ENCODE results near the gene CACNB1.

CACNB1 gene

DNA sequence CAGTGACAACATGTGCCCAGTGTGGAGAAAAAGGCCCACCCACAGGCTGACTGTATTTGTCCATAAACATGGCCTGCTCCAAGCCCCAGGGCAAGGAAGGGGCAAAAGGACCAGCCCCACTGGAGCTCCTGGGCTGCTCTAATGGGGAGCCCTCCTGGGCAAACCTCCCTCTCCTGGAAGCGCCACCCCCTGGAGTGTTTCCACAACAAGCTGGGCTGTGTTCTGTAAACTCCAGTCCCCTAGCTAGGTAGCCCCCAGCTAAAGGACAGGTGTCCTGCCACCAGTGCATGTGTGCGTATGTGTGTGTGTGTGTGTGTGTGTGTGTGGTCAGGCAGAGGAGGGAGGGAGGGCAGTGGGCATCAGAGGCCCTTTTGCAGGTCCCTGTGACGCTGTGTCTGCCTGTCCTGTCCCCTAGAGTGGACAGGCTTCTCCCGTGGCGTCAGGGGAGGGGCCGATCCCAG is 39.5 kb upstream of the CACNB1 start:
- Histone ChIP-seq H3K36me3 (ENCODE audit: control insufficient read depth, insufficient read depth, low read length) (no peaks in the 10 kb centered on the region), H3K27ac (ENCODE audit: insufficient read depth, low read depth, low read length, poor library complexity, severe bottlenecking) (no peak overlapping the region), H3K9me3 (ENCODE audit: control insufficient read depth, low read length) (no peaks in the 10 kb centered on the region), H3K4me3 (ENCODE audit: insufficient read depth, low read depth, low read length) (no peak overlapping the region), H3K27me3 (ENCODE audit: control insufficient read depth, insufficient read depth, low read length, poor library complexity, severe bottlenecking) (no peaks in the 10 kb centered on the region), H3K4me1 (ENCODE audit: control insufficient read depth, insufficient read depth, low read length) (peaks cover under 1% of the 10 kb centered on the region)
- 84 to 90% methylated on average over 6 of the region's 6 CpGs for WGBS, 2 experiments

DNA sequence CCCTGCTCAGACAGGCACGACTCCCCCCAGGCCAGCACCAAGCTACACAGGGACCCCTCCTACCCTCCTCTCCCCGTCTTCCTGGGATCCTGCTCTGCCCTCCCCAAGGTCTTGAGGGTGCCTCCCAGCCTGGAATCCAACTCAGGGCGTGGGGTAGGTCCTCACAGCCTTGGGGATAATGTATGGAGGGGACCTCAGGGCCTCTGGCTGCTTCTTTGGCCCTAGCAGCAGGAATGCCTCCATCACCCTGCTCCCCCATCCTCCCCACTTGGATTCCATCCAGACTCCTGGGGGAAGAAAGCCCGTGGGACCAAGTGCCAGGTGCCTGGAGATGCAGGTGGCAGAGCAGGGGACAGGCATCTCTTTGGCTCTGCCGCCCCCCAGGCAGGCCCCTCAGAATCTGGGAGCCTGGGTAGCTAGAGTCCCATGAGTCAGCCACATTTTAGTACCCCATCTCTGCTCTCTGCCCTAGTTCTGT is 39.0 kb upstream of the CACNB1 start:
- WGBS, 2 experiments, result 83 to 86% methylated on average over 5 of the region's 5 CpGs

DNA sequence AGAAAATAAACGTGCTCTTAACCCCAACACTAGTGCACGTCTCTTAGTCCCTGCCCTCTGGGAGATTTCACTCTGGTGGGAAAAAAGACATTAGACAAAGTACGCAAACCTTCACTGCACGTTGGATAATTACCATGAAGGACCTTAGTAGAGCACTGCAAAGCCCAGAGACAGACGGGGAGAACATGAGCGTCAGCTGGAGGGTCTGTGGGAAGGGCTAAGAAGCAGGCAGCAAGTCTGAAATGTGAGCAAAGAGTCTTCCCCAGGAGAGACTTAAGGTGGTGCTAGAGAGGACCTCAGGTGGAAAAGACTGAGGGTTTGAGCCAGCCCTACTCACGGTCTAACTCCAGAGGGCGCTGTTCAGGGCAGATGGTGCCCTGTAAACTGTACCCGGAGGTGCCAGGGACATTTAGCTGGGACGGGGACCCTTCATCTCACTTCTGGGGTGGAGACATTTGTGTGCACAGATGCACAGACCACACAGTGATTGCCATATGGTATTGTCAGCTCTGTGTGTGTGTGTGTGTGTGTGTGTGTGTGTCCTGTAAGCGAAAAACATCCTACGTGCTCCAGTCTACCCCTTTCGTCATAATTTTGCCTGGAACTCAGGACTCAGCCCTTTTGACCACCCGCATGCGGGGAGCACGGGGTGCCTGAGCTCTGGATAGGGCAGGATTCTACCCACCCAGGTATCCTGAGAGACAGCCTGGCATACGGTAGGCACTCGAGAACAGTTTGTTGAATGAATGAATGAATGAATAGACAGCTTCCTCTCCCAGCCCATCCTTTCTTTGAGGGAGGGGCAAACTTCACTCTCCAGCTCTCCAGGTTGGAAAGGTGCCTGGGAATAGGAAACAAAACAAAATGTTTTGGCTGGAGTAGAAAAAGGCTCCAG is 38.3 kb upstream of the CACNB1 start:
- no peak overlapping the region for H3K27ac ChIP-seq (ENCODE audit: insufficient read depth, low read depth, low read length, poor library complexity, severe bottlenecking)
- H3K9me3 ChIP-seq (ENCODE audit: control insufficient read depth, low read length), result no peaks in the 10 kb centered on the region
- WGBS, 2 experiments, result 53 to 54% methylated on average over 18 of the region's 18 CpGs
- no peaks in the 10 kb centered on the region for H3K36me3 ChIP-seq (ENCODE audit: control insufficient read depth, insufficient read depth, low read length)
- H3K27me3 ChIP-seq (ENCODE audit: control insufficient read depth, insufficient read depth, low read length, poor library complexity, severe bottlenecking), result no peaks in the 10 kb centered on the region
- H3K4me1 ChIP-seq (ENCODE audit: control insufficient read depth, insufficient read depth, low read length), result peaks cover 12% of the 10 kb centered on the region
- H3K4me3 ChIP-seq (ENCODE audit: insufficient read depth, low read depth, low read length), result no peak overlapping the region

More for the DNA sequence above, 39.0 kb upstream of the CACNB1 start:
- Histone ChIP-seq H3K27me3 (ENCODE audit: control insufficient read depth, insufficient read depth, low read length, poor library complexity, severe bottlenecking) (no peaks in the 10 kb centered on the region), H3K4me1 (ENCODE audit: control insufficient read depth, insufficient read depth, low read length) (peaks cover 6% of the 10 kb centered on the region), H3K27ac (ENCODE audit: insufficient read depth, low read depth, low read length, poor library complexity, severe bottlenecking) (no peak overlapping the region), H3K9me3 (ENCODE audit: control insufficient read depth, low read length) (no peaks in the 10 kb centered on the region), H3K36me3 (ENCODE audit: control insufficient read depth, insufficient read depth, low read length) (no peaks in the 10 kb centered on the region), H3K4me3 (ENCODE audit: insufficient read depth, low read depth, low read length) (no peak overlapping the region)

DNA sequence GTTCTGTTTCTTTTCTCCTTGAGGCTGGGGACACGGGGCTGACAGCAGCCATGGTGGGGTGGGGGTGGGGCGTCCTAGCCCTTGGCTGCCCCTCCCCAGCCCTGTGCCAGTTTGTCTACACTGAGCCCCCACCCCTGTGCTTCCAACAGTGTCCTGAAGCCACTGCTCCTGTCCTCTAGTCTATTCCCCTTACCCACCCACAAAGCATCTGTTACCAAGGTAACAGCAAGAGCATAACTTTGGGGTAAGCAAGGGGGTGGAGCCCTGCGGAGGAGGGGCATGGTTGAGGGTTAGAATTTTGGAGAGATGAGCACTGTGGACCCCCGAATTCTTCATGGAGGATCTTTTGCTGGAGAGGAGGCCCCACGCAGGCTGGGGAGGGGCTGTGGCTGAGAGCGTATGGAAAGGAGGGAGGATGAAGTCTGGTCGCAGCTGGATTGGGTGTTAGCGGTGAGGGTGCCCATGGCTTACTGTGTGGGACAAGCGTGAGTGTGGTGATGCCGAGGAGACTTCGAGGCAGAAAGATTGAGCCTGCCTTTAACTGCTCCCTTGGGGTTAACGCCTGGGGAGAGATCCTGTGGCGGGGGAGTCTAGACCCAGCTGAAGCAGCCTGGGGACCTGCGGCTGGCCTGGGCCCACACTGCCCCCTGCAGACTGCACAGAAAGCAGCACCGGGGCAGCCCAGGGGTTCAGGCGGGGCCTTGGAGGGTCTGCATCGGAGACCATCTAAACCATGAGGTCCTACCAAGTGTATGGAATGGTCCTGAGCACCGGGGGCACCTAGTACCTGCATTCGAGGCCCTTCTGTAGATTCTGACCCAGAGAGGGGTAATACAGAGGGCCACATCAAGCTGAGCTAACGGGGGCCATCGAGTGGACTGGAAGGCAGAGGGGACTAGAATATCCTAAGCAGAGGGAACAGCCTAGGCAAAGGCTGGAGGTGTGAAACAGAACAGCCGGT is 34.4 kb upstream of the CACNB1 start:
- 24 to 28% methylated on average over 22 of the region's 22 CpGs for WGBS, 2 experiments
- no peak overlapping the region for H3K4me3 ChIP-seq (ENCODE audit: insufficient read depth, low read depth, low read length)

DNA sequence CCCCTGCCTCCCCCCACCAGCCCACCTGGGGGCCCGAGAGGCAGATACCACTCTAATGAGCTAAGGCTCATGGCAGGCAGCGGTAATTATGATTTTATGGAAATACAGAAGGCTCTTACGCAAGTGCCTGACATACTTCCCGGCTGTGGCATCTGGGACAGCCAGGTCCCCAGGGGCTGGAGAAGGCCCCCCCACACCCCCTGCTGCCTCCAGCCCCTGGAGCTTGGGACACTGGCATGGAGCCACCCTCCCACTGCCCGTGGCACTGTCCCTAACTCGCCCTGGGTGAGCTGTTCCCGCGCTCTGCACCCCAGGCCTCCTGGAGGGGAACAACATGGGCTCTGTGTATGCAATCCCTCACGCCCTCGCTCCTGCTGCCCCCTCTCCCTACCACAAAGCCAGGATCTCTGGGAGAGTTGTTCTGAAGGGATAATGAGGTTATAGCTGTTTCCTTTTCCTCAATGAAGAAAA is 33.7 kb upstream of the CACNB1 start:
- 77 to 80% methylated on average over 8 of the region's 10 CpGs for WGBS, 2 experiments
- no peaks in the 10 kb centered on the region for H3K9me3 ChIP-seq (ENCODE audit: control insufficient read depth, low read length)
- H3K27ac ChIP-seq (ENCODE audit: insufficient read depth, low read depth, low read length, poor library complexity, severe bottlenecking), result no peak overlapping the region
- H3K4me3 ChIP-seq (ENCODE audit: insufficient read depth, low read depth, low read length), result no peak overlapping the region
- no peaks in the 10 kb centered on the region for H3K36me3 ChIP-seq (ENCODE audit: control insufficient read depth, insufficient read depth, low read length)
- peaks cover 12% of the 10 kb centered on the region for H3K4me1 ChIP-seq (ENCODE audit: control insufficient read depth, insufficient read depth, low read length)
- H3K27me3 ChIP-seq (ENCODE audit: control insufficient read depth, insufficient read depth, low read length, poor library complexity, severe bottlenecking), result peaks cover 4% of the 10 kb centered on the region

More for the DNA sequence above, 34.4 kb upstream of the CACNB1 start:
- H3K4me1 ChIP-seq (ENCODE audit: control insufficient read depth, insufficient read depth, low read length), result peaks cover 12% of the 10 kb centered on the region
- no peak overlapping the region for H3K27ac ChIP-seq (ENCODE audit: insufficient read depth, low read depth, low read length, poor library complexity, severe bottlenecking)
- H3K9me3 ChIP-seq (ENCODE audit: control insufficient read depth, low read length), result no peaks in the 10 kb centered on the region
- H3K27me3 ChIP-seq (ENCODE audit: control insufficient read depth, insufficient read depth, low read length, poor library complexity, severe bottlenecking), result no peaks in the 10 kb centered on the region
- H3K36me3 ChIP-seq (ENCODE audit: control insufficient read depth, insufficient read depth, low read length), result no peaks in the 10 kb centered on the region

DNA sequence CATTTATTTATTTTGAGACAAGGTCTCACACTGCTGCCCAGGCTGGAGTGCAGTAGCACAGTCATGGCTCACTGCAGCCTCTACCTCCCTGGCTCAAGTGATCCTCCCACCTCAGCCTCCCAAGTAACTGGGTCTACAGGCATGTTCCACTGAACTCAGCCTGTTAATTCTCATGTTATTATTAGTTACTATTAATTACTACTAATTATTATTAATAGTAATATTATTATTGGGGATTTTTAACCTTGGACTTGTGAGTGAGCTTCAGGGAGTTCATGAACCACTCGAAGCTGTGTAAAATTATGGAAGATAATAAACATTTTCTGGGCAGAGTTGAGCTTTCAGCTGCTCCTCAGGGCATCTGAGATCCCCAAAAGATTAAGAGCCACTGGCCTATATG is 32.9 kb upstream of the CACNB1 start:
- peaks cover 12% of the 10 kb centered on the region for H3K4me1 ChIP-seq (ENCODE audit: control insufficient read depth, insufficient read depth, low read length)
- H3K27ac ChIP-seq (ENCODE audit: insufficient read depth, low read depth, low read length, poor library complexity, severe bottlenecking), result no peak overlapping the region
- H3K27me3 ChIP-seq (ENCODE audit: control insufficient read depth, insufficient read depth, low read length, poor library complexity, severe bottlenecking), result peaks cover 11% of the 10 kb centered on the region
- H3K9me3 ChIP-seq (ENCODE audit: control insufficient read depth, low read length), result no peaks in the 10 kb centered on the region
- no peak overlapping the region for H3K4me3 ChIP-seq (ENCODE audit: insufficient read depth, low read depth, low read length)
- WGBS, 2 experiments, result 94 to 95% methylated on average over 1 of the region's 1 CpG
- no peaks in the 10 kb centered on the region for H3K36me3 ChIP-seq (ENCODE audit: control insufficient read depth, insufficient read depth, low read length)

DNA sequence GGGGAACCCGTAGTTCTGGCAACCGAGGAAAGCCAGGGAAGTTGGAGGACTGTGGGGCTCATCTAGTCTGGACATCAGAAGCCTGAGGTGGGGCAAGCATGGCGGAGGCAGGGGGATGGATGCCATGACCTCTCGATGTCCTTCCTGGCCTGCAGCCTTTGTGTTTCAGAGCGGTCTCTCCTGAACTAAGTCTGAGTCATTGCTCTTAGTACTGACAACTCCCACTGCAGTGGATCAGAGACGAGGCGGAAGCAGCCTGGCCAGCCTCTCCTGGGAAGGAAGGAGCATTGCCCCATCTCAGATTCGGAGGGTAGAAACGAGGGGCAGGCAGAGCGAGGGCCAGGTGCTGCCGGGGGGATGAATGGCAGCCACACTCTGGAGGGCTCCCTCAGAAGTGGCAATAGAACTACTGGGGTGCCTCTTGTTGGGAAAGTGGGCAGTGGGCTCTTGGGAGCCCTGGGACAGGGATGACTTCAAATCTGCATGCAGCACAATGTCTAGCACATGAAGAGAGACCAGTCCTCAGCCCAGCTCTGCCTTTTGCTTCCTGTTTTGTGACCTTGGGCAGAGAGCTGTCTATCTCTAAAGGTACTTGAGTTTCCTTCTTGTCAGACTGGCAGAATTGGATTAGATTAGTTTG is 31.9 kb upstream of the CACNB1 start:
- Histone ChIP-seq H3K4me1 (ENCODE audit: control insufficient read depth, insufficient read depth, low read length) (peaks cover 19% of the 10 kb centered on the region), H3K9me3 (ENCODE audit: control insufficient read depth, low read length) (no peaks in the 10 kb centered on the region), H3K4me3 (ENCODE audit: insufficient read depth, low read depth, low read length) (no peak overlapping the region), H3K27me3 (ENCODE audit: control insufficient read depth, insufficient read depth, low read length, poor library complexity, severe bottlenecking) (peaks cover 21% of the 10 kb centered on the region), H3K36me3 (ENCODE audit: control insufficient read depth, insufficient read depth, low read length) (no peaks in the 10 kb centered on the region), H3K27ac (ENCODE audit: insufficient read depth, low read depth, low read length, poor library complexity, severe bottlenecking) (no peak overlapping the region)
- WGBS, 2 experiments, result 76 to 84% methylated on average over 11 of the region's 11 CpGs

DNA sequence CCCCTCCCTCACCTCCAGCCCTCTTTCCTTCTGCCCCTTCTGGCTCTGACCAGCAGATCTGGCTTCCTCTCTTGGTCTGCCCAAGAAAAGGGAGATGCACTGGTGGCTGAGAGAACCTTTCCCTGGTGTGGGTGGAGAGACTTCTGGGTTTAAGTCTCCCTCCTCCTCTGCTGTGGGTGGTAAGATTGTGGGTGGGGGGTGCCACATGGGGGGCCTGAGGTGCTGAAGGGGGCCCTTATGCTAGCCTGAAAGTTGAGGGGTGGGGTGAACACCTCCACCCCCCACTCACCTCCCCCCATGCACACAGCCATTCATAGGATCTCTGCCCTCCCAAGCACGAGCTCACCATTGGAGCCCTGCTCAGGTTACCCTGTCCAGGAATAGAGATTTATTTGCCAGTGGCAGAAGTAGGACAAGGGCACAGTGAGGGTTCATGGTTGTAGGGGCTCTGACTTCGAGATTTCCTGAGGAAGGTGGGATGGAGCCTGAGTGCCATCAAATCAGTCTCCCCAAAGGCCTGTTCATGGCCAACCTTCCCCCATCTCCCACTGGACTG is 30.0 kb upstream of the CACNB1 start:
- Histone ChIP-seq H3K27ac (ENCODE audit: insufficient read depth, low read depth, low read length, poor library complexity, severe bottlenecking) (no peak overlapping the region), H3K4me1 (ENCODE audit: control insufficient read depth, insufficient read depth, low read length) (peaks cover 21% of the 10 kb centered on the region), H3K36me3 (ENCODE audit: control insufficient read depth, insufficient read depth, low read length) (no peaks in the 10 kb centered on the region), H3K9me3 (ENCODE audit: control insufficient read depth, low read length) (no peaks in the 10 kb centered on the region), H3K4me3 (ENCODE audit: insufficient read depth, low read depth, low read length) (no peak overlapping the region), H3K27me3 (ENCODE audit: control insufficient read depth, insufficient read depth, low read length, poor library complexity, severe bottlenecking) (peaks cover 41% of the 10 kb centered on the region)
- WGBS, 2 experiments, result 87 to 89% methylated on average over 2 of the region's 2 CpGs

DNA sequence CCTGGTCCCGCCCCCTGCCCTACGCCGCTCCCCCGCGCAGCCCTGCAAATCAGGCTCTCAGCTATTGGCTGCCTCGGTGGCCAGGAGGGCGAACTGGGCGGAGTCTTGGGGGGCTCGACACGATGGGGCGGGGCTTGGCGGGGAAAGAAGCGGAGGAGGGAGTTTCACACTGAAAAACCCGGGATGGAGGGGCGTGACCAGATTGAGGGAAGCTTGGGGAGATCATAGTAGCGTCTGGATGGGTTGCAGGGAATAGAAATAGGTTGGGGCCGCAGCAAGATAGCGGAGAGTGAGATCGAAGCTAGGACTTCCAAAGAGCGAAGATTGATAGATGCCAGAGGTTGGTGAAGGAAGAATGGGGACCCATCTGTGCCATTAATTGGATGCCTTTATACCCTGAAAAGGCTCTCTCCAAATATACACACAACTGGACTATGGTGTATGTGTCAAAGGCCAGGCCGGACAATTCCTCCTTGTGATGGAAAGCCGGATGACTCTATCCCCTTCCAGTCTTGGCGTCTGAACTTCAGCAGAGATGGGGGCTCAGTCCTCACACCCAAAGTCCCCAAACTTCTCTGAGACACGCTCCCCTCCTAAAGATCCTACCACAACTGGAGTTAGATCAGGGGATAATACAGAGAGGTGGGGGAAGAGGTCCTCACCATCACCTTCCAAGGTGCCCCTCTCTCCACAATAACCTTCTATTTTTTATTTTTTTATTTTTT is 28.7 kb upstream of the CACNB1 start:
- 18 to 19% methylated on average over 24 of the region's 24 CpGs for WGBS, 2 experiments
- H3K4me1 ChIP-seq (ENCODE audit: control insufficient read depth, insufficient read depth, low read length), result peaks cover 12% of the 10 kb centered on the region
- no peaks in the 10 kb centered on the region for H3K36me3 ChIP-seq (ENCODE audit: control insufficient read depth, insufficient read depth, low read length)
- no peaks in the 10 kb centered on the region for H3K9me3 ChIP-seq (ENCODE audit: control insufficient read depth, low read length)
- no peak overlapping the region for H3K27ac ChIP-seq (ENCODE audit: insufficient read depth, low read depth, low read length, poor library complexity, severe bottlenecking)
- H3K4me3 ChIP-seq (ENCODE audit: insufficient read depth, low read depth, low read length), result peak overlapping the region; percentile 16
- H3K27me3 ChIP-seq (ENCODE audit: control insufficient read depth, insufficient read depth, low read length, poor library complexity, severe bottlenecking), result peaks cover 53% of the 10 kb centered on the region

Measured in ectodermal cell (in vitro differentiated cells).